ENCODE data around the gene BCR.

The BCR gene

GRCh38 chr22:23151827-23152226, 28.5 kb upstream of the BCR start:
- DNase-seq (ENCODE audit: low read depth) = no peak

- DNase-seq (ENCODE audit: low read depth) = no peak
Observed at GRCh38 chr22:23152238-23153114, 27.8 kb upstream of the BCR start.

DNA sequence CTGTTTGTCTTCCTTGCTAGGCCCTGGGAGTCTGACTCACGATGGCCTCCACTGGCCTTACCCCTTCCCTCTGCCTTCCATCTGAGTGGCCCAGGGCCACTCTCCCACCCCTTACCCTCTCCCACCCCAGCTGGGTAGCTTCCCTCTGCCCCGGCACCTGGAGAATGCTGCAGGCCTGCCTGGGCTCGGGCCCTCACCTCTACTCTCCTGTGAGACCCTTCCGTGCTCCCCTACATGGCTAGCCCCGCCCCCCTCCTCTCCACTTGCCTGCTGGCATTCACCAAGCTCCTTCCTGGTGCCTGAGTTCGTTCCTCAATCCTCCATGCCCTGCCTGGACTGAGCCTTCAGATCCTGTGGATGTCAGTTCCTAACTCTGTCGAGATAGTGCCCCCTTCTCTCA, 26.3 kb upstream of the BCR start:
- no peak for DNase-seq (ENCODE audit: low read depth)

DNA sequence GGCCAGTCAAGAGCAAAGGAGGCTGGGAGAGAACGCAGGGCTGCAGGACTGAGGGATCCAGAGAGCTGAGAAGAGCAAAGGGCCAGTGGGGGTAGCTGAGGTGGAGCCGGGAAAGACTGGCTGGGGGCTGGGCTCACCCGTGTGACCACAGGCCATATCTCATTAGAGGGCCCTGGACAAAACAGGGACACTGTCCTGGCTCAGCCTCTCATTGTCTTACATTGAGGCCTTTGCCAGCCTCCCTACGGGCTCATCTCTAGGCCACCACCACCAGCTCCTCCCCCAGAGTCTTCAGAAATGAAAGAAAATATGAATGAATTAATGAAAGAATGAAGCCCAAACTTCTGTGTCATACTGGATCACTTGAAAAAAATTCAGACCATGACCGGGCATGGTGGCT, 25.8 kb upstream of the BCR start:
- no peak for DNase-seq (ENCODE audit: low read depth)

DNA sequence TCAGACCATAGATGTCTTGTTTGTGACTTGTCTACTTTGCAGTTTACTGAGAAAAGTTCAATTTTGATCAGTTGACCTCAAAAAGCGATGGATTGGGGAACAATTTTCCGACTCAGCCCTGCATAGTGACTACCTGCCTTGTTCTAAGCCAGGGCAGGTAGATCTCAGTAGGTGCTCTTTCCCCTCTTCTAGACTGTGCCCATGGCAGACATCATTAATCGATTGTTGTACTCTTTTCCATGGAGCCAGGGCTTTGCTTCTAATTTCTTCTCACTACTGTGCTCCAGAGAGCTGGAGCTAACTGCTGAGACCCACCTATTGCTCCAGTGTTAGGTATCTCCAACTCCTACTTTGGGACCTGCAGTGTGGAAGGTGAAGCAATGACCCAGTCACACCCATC, 25.2 kb upstream of the BCR start:
- DNase-seq (ENCODE audit: low read depth) = no peak

DNA sequence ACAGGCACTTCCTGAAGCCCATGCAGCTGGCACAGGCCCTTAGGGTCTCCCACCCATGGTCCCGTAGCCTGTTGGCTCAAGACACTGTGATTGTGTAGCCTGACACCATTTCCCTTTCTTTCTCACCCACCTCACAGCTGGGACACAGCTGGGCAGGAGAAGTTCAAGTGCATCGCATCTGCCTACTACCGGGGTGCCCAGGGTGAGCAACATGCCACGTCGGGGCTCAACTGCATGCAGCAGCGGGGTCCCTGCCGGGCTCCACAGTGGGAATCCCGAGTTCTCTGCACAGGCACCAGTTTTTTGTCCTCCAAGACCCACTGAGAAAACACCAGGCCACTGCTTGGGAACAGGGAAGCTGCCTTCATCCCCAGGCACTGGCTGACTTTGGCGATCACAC, 24.5 kb upstream of the BCR start:
- DNase-seq (ENCODE audit: low read depth) = no peak

- DNase-seq (ENCODE audit: low read depth) = no peak
Observed at GRCh38 chr22:23156286-23156685, 24.0 kb upstream of the BCR start.

DNA sequence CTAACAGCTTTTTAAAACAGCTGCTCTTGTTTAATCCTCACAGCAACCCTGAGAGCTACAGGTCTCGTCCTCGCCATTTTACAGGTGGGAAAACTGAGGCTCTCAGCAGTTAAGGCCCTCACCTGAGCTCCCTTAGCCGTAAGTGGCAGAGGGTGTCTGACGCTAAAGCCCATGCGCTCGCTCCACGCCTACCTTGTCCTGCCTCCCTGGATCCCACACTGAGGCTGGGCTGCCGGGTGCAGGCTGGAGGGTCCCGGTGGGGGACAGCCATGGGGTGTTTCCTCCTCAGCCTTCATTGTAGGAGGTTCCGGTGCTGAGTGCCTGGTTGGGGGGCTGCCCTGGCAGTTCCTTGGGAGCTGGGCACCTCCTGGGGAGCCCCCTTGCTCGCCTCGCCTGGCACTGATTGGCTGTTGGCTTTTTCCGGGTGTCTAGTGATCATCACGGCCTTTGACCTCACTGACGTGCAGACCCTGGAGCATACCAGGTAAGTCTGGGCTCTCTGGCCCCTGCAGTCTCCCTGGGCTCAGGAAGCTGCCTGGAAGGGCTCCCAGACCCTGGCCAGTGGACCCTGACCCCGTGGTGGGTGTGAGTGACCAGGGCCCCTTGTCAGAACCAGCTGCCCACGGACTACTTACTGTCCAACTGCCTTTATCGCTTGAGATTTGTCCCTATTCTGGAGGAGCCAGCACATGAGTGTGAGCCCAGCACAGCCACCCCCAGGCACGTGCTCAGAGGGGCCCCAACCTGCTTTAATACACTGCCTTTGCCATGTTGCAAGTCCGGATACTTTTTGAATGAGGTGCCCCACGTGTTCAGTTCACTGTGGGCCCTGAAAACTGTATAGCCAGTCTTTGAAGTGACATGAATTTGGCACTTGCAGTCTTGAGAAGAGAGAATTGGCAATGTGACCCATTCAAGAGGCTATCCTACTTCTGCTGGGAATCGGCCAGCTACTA, 22.5 kb upstream of the BCR start:
- no peak for DNase-seq (ENCODE audit: low read depth)

GRCh38 chr22:23158516-23159290, 21.6 kb upstream of the BCR start:
- no peak for DNase-seq (ENCODE audit: low read depth)

DNA sequence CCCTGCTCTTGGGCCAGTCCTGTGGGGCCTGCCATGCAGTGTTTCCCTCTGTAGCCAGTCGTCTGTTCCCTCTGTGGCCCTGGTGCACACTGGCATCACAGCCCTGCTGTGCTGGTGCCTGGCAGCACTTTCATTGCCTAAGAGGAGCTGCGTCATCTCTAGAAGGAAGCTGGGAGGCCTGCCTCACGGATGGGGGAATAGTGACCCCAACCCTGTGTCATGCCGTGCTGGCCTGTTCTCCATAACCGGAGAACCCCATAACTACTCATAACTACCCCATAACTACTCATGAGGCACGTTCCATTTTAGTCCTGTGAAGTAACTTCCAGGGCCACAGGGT, 21.0 kb upstream of the BCR start:
- no peak for DNase-seq (ENCODE audit: low read depth)

DNA sequence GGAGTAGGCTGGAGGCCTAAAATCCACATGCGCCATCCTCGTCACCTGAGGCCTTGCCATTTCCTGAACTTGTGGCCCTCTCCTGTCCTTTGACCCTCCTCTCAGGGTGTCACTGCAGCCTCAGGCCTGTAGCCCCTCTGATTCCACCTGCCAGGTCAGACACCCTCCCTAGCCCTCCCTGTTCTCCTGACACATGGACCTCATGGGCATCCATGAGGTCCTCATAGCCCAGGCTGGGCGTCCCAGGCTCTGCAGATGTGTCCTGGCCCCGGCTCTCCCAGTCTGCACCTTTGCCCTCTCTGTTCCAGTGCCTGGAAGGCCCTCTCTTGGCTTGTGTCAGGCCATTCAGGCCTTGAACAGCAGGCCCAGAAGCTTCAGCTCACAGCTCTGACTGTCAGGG, 19.3 kb upstream of the BCR start:
- no peak for DNase-seq (ENCODE audit: low read depth)

GRCh38 chr22:23161574-23161973, 18.7 kb upstream of the BCR start:
- DNase-seq (ENCODE audit: low read depth) = no peak

- no peak for DNase-seq (ENCODE audit: low read depth)
Observed at GRCh38 chr22:23163665-23164064, 16.6 kb upstream of the BCR start.

GRCh38 chr22:23164091-23164490, 16.2 kb upstream of the BCR start:
- no peak for DNase-seq (ENCODE audit: low read depth)

DNA sequence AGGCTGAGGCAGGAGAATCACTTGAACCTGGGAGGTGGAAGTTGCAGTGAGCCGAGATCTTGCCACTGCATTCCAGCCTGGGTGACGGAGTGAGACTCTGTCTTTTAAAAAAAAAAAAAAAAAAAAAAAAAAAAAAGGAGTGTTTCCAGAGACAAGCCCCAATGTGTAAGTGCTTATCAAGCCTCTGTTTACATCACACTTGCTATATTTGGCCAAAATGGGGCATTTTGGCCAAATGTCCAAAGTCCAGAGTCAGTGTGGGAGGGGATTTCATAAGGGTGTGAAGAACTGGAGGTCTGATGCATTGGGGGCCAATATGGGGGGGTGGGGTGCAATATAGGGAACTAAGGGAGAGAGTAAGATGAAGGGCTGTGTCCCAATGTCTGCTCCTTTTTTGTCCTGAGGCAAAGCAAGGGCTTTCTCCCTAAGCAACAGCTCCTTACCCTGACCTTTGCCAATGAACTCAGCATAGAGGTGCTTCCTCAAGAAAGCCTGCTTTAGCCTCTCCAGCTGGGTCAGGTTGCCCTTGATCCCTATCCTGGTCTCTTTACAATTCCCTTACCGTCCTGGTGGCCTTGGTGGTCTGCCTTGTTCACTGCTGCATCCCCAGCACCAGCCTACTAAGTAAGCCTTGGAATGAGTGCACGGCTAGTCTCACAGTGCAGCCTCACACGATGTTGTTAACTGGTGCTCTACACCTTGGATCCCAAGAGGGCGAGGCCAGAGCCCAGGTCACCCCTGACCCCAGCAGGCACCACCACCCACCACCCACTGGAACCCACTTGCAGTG, 14.1 kb upstream of the BCR start:
- no peak for DNase-seq (ENCODE audit: low read depth)

GRCh38 chr22:23166841-23167616, 13.3 kb upstream of the BCR start:
- DNase-seq (ENCODE audit: low read depth) = no peak

DNA sequence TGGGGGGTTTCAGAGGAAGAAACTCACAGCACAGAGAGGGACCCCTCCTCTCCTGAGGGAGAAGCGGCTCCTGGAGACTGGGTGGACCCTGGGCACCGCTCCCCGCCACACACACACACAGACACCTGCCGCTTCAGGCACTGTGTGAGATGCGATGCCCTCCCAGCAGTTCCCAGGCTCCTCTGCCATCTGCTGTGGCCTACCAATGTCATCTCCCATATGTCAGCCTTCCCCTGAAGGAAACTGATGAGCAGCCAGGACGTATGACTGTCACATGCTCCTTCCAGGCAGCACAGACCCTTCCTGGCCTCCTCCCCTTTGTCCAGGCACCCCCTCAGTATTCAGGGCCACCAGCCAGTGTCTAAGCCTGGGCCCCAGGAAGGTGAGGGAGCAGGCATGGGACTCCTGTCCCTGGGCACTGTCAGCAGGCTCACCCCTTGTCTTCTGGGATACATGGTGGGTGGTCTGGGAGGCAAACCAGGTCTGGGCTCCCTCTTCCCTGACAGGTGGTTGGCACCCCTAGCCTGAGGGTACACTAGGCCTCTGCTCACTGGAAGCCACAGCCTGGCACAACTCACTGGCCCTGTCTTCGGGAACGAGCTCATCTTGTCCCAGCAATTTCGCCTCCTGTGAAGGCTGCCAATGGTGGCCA, 11.8 kb upstream of the BCR start:
- DNase-seq (ENCODE audit: low read depth) = no peak

DNA sequence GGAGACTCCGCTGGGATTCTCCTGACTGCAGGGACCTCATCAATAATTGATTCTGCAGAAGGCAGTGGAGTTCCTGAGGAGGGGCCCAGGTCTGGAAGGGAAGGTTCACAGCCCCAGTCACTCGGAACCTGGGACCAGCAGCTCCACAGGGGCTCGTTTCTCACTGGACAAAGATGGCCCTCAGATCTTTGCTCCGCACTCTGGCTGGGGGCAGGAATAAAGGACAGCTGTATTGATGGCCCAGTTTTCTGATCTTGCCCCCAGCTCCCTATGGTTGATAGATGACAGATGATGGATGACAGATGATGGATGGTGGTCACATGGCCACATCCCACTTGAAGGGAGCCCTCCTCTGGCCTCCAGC, 11.3 kb upstream of the BCR start:
- DNase-seq (ENCODE audit: low read depth) = no peak

- no peak for DNase-seq (ENCODE audit: low read depth)
Observed at GRCh38 chr22:23175817-23176644, 4.3 kb upstream of the BCR start.

GRCh38 chr22:23176645-23177027, 3.7 kb upstream of the BCR start:
- no peak for DNase-seq (ENCODE audit: low read depth)

All from stimulated activated CD8-positive, alpha-beta memory T cell treated with anti-CD3 and anti-CD28 coated beads, Interleukin-4, amount 100 ng/mL, for 24 hours (primary cell).